ENCODE measurements around the gene ABCA7. TPM values are rescaled to one million over a fixed set of nuclear protein-coding genes. Genes with fewer than 3 reads are reported as not detected.

Gene ABCA7
- total and polyA plus RNA-seq, 2 of the 13 experiments (the other 11 are each of a cell fraction or from before 2014, with no cell fraction given) = 4.4 to 32.4 TPM

GRCh38 chr19:1064661-1065605 lies 25.0 kb downstream of the ABCA7 start (continued):
- TF ChIP-seq AFF4 (CRISPR knock-in tag; IDR thresholded peaks at IDR 0.05) = no peak
- no peak for TF ChIP-seq BORCS8-MEF2B (CRISPR knock-in tag; IDR thresholded peaks at IDR 0.05)
- no peak for TF ChIP-seq SIN3B (IDR thresholded peaks at IDR 0.05; ENCODE audit: low read length)
- 0 out of 2 replicates have a peak, but pooled peaks have one; percentile 32 for TF ChIP-seq ZBTB25 (CRISPR knock-in tag; IDR thresholded peaks at IDR 0.05)
- no peak for TF ChIP-seq SOX6 (IDR thresholded peaks at IDR 0.05)
- no peak; the same call in 1 of the 2 replicates for TF ChIP-seq SOX6 (CRISPR knock-in tag; IDR thresholded peaks at IDR 0.05)
- peak; percentile 41 for TF ChIP-seq HNRNPLL (IDR thresholded peaks at IDR 0.05; ENCODE audit: low read depth, low read length, poor library complexity, severe bottlenecking)
- TF ChIP-seq ZNF777 (CRISPR knock-in tag; IDR thresholded peaks at IDR 0.05) = no peak
- TF ChIP-seq BCL6 (CRISPR knock-in tag; IDR thresholded peaks at IDR 0.05) = no peak
- peak; percentile 62 for TF ChIP-seq IKZF4 (CRISPR knock-in tag; IDR thresholded peaks at IDR 0.05; ENCODE audit: borderline replicate concordance, low read depth, not compliant biosample characterization)
- peak; percentile 64; the same call in 1 of the 2 replicates for TF ChIP-seq GABPB1 (CRISPR knock-in tag; IDR thresholded peaks at IDR 0.05)
- TF ChIP-seq KDM2A (CRISPR knock-in tag; IDR thresholded peaks at IDR 0.05; ENCODE audit: borderline replicate concordance, low read depth) = peak; percentile 81
- 0 out of 2 replicates have a peak, but pooled peaks have one; percentile 5 for TF ChIP-seq TMF1 (CRISPR knock-in tag; IDR thresholded peaks at IDR 0.05; ENCODE audit: low read depth)
- TF ChIP-seq ZBTB26 (CRISPR knock-in tag; IDR thresholded peaks at IDR 0.05; ENCODE audit: borderline replicate concordance) = 0 out of 2 replicates have a peak, but pooled peaks have one; percentile 28
- TF ChIP-seq ZNF724P (CRISPR knock-in tag; IDR thresholded peaks at IDR 0.05; ENCODE audit: borderline replicate concordance) = 0 out of 2 replicates have a peak, but pooled peaks have one; percentile 63
- peak; percentile 54 for TF ChIP-seq STAG1 (CRISPR knock-in tag; IDR thresholded peaks at IDR 0.05)
- TF ChIP-seq MXD3 (CRISPR knock-in tag; IDR thresholded peaks at IDR 0.05) = peak; percentile 69; the same call in 1 of the 2 replicates

Measured in HepG2 (cell line).